HCT116 (cell line): ENCODE measurements around the gene ING1. TPM values are rescaled to one million over a fixed set of nuclear protein-coding genes. Genes with fewer than 3 reads are reported as not detected.

Experiments used
- ATF3 ChIP-seq: IDR thresholded peaks from 2 replicates; pipeline ENCODE4 v1.6.1; 2012
- CEBPB ChIP-seq: IDR thresholded peaks from 2 replicates; pipeline ENCODE4 v1.6.1; 2012; ENCODE audit warnings: low read depth
- EGR1 ChIP-seq: IDR thresholded peaks from 2 replicates; pipeline ENCODE4 v1.6.1; 2012; ENCODE audit warnings: low read depth
- ELF1 ChIP-seq: IDR thresholded peaks from 2 replicates; pipeline ENCODE4 v1.6.1; 2012; ENCODE audit warnings: low read depth, borderline replicate concordance
- EZH2 ChIP-seq: fragments of 200-600 bp; sonication (generic); IDR thresholded peaks from 2 replicates; pipeline ENCODE4 v1.6.1; 2017; ENCODE audit warnings: antibody characterized with exemption, mixed run types
- JUND ChIP-seq: IDR thresholded peaks from 2 replicates; pipeline ENCODE4 v1.6.1; 2012
- MAX ChIP-seq: IDR thresholded peaks from 2 replicates; pipeline ENCODE4 v1.6.1; 2012
- REST ChIP-seq: IDR thresholded peaks from 2 replicates; pipeline ENCODE4 v1.6.1; 2012; ENCODE audit warnings: low read depth
- SRF ChIP-seq: IDR thresholded peaks from 2 replicates; pipeline ENCODE4 v1.6.1; 2012; ENCODE audit warnings: low read depth
- TCF7L2 ChIP-seq: IDR thresholded peaks from 2 replicates; pipeline ENCODE4 v1.7.0; 2011; ENCODE audit warnings: borderline replicate concordance, inconsistent platforms; ENCODE audit not compliant: insufficient read depth, insufficient read length; ENCODE audit errors: extremely low read depth
- total RNA-seq: library from RNA; stranded (reverse); gene quantifications from one replicate; pipeline ENCODE4 v1.2.1, GENCODE V29; 2021; ENCODE audit not compliant: unreplicated experiment

The ING1 gene
- total RNA-seq, 1 experiment from 2014 or later = 27.0 TPM

- TF ChIP-seq ATF3 = no peak
- TF ChIP-seq MAX = no peak
- no peak for TF ChIP-seq JUND
- no peak for TF ChIP-seq EGR1
- TF ChIP-seq REST = no peak
- TF ChIP-seq ELF1 = no peak
- no peak for TF ChIP-seq SRF
- TF ChIP-seq EZH2 = no peak
- no peak for TF ChIP-seq TCF7L2
- TF ChIP-seq CEBPB = no peak
Observed at GRCh38 chr13:110714797-110715394, 1.4 kb downstream of the ING1 start (continued).
